ENCODE measurements around the gene DIO2. TPM values are rescaled to one million over a fixed set of nuclear protein-coding genes. Genes with fewer than 3 reads are reported as not detected.

DIO2 gene
- polyA plus RNA-seq, 3 donors: not detected

GRCh38 chr14:80213602-80214001 is 2.3 kb upstream of the DIO2 start:
- no peaks in the 10 kb centered on the region for H3K36me3 Mint-ChIP-seq
- Histone ChIP-seq H3K4me1 (ENCODE audit: control insufficient read depth in 1 of 2, insufficient read depth in 2 of 2, low read length in 2 of 2) (no peaks in the 10 kb centered on the region), H3K79me2 (ENCODE audit: insufficient read depth, low read length) (no peaks in the 10 kb centered on the region), H3K9ac (ENCODE audit: insufficient read depth, low read length, poor library complexity, severe bottlenecking) (no peak overlapping the region), H2AFZ (ENCODE audit: insufficient read depth, low read depth, low read length, poor library complexity, severe bottlenecking) (no peak overlapping the region), H3K4me3 (replicated peaks in 1 of 3; ENCODE audit: low read depth in 2 of 3, low read length in 3 of 3) (no peak overlapping the region), H3K27me3 (ENCODE audit: control insufficient read depth in 2 of 2, insufficient read depth in 2 of 2, low read length in 2 of 2) (no peaks in the 10 kb centered on the region), H3K4me2 (replicated peaks; ENCODE audit: extremely low read depth, low read length, poor library complexity, severe bottlenecking) (no peak overlapping the region), H3K36me3 (replicated peaks in 1 of 2; ENCODE audit: control insufficient read depth in 1 of 2, insufficient read depth in 2 of 2, low read length in 2 of 2) (no peaks in the 10 kb centered on the region), H3K9me3 (replicated peaks in 1 of 2; ENCODE audit: control insufficient read depth in 1 of 2, insufficient read depth in 1 of 2, low read length in 2 of 2) (no peaks in the 10 kb centered on the region), H4K20me1 (ENCODE audit: insufficient read depth, low read length) (no peaks in the 10 kb centered on the region), H3K27ac (ENCODE audit: low read depth in 1 of 2, low read length in 2 of 2) (no peak overlapping the region)
- H3K9me3 Mint-ChIP-seq: no peaks in the 10 kb centered on the region
- WGBS (ENCODE audit: insufficient coverage): no CpG with 5 or more reads among the region's 4 CpGs
- intact Hi-C loops (cut with micrococcal nuclease): no loop called here
- DNase-seq: no peak
- H3K27me3 Mint-ChIP-seq (ENCODE audit: low read depth in 3 of 3): peaks cover 2 to 3% (median 2%) of the 10 kb centered on the region in 3 donors
- peaks cover 3% of the 10 kb centered on the region for H3K4me1 Mint-ChIP-seq
- H3K4me3 Mint-ChIP-seq: no peak overlapping the region
- no peak for TF ChIP-seq CTCF (IDR thresholded peaks at IDR 0.05)
- H3K27ac Mint-ChIP-seq: no peak overlapping the region

GRCh38 chr14:80212023-80212397 is 706 bp upstream of the DIO2 start:
- DNase-seq: no peak
- no peaks in the 10 kb centered on the region for H3K4me1 ChIP-seq (ENCODE audit: control insufficient read depth in 1 of 2, insufficient read depth in 2 of 2, low read length in 2 of 2)
- intact Hi-C loops (cut with micrococcal nuclease): no loop called here
- H3K9me3 ChIP-seq (replicated peaks in 1 of 2; ENCODE audit: control insufficient read depth in 1 of 2, insufficient read depth in 1 of 2, low read length in 2 of 2): no peaks in the 10 kb centered on the region
- Mint-ChIP-seq H3K27ac (no peak overlapping the region), H3K36me3 (no peaks in the 10 kb centered on the region), H3K27me3 (ENCODE audit: low read depth in 3 of 3) (peaks cover 2 to 3% (median 2%) of the 10 kb centered on the region in 3 donors), H3K4me1 (peaks cover 3% of the 10 kb centered on the region), H3K9me3 (no peaks in the 10 kb centered on the region), H3K4me3 (peak overlapping the region; percentile 17 to 29)
- H3K27me3 ChIP-seq (ENCODE audit: control insufficient read depth in 2 of 2, insufficient read depth in 2 of 2, low read length in 2 of 2): no peaks in the 10 kb centered on the region
- no peak overlapping the region for H3K9ac ChIP-seq (ENCODE audit: insufficient read depth, low read length, poor library complexity, severe bottlenecking)
- no peaks in the 10 kb centered on the region for H3K36me3 ChIP-seq (replicated peaks in 1 of 2; ENCODE audit: control insufficient read depth in 1 of 2, insufficient read depth in 2 of 2, low read length in 2 of 2)
- no peak overlapping the region for H3K4me2 ChIP-seq (replicated peaks; ENCODE audit: extremely low read depth, low read length, poor library complexity, severe bottlenecking)
- TF ChIP-seq CTCF (IDR thresholded peaks at IDR 0.05): no peak
- 0% methylated on average over 1 of the region's 5 CpGs for WGBS (ENCODE audit: insufficient coverage)
- H4K20me1 ChIP-seq (ENCODE audit: insufficient read depth, low read length): no peaks in the 10 kb centered on the region
- H3K27ac ChIP-seq (ENCODE audit: low read depth in 1 of 2, low read length in 2 of 2): no peak overlapping the region
- no peaks in the 10 kb centered on the region for H3K79me2 ChIP-seq (ENCODE audit: insufficient read depth, low read length)
- no peak overlapping the region for H3K4me3 ChIP-seq (replicated peaks in 1 of 3; ENCODE audit: low read depth in 2 of 3, low read length in 3 of 3)
- no peak overlapping the region for H2AFZ ChIP-seq (ENCODE audit: insufficient read depth, low read depth, low read length, poor library complexity, severe bottlenecking)

All from CD14-positive monocyte (primary cell).